Measurements from ENCODE around the gene ZC3H10.

The ZC3H10 gene

GRCh38 chr12:56128670-56129205 is 10.7 kb downstream of the ZC3H10 start:
- no peak for DNase-seq

DNA sequence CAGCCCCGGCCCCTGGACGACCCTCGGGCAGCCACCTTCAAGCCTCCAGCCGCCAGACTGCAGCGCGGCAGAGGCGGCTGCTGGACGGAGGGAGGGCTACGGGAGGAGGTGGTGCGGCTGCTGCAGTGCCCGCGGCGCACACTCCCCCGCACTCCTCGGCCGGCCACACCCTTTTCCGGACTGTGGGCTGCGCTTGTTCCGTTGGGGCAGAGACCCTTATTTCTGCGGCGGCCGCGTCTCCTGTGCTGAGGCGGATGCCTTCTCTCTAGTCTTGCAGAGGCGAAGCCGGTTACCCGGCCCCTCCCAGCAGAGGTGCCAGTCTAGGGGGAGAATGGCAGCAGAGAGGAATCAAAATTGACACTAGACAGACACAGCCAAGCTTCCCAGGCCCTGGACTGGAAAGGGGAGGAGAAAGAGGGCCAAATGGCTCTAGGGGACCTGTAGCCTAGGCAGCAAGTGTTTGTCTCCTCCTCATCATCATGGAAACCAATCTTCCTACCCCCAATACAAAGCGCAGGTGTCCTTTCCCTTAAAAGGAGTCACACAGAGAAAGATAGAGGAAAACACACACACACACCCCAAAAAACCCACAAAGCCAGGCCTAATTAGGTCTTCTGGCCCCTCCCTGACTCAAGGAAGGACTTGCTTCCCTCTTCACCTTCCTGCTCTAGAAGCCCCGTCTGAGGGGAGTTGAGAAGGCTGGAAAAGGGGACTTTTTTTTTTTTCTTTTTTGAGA is 11.3 kb downstream of the ZC3H10 start:
- DNase-seq = peak; percentile 77 to 82

DNA sequence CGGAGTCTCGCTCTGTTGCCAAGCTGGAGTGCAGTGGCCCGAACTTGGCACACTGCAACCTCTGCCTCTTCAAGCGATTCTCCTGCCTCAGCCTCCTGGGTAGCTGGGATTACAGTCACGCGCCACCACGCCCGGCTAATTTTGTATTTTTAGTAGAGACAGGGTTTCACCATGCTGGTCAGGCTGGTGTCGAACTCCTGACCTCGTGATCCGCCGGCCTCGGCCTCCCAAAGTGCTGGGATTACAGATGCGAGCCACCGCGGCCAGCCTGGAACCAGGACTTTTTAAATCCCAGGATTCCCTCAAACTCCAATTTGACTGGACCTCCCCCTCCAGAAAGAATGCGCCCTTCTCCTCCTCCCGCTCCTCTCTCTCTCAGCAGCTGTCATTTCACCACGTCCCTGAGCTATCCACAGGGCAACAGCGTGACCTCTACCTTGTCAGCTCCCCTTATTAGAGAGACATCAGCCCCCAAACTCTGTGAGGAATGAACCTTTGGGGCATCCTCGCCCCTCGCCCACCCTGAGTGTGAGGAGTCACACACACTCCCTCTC is 12.0 kb downstream of the ZC3H10 start:
- DNase-seq = no peak

DNA sequence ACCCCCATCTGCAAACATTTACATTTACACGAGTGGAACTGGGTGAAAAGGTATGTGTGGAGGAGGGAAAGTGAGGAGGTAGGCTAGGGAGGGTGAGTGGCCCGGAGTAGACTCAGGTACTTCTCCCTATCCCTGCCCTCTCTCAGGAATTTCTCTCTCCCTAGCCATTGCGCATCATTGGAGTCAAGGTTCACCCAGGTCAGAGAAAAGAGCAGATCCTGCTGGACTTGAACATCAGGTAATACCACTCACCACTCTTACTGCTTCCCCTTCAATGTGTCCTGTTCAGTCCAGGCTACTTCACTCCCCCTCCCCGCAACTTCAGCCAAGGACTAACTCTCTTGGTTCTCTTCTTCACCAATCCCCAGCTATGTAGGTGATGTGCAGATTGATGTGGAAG is 12.8 kb downstream of the ZC3H10 start:
- DNase-seq = no peak

DNA sequence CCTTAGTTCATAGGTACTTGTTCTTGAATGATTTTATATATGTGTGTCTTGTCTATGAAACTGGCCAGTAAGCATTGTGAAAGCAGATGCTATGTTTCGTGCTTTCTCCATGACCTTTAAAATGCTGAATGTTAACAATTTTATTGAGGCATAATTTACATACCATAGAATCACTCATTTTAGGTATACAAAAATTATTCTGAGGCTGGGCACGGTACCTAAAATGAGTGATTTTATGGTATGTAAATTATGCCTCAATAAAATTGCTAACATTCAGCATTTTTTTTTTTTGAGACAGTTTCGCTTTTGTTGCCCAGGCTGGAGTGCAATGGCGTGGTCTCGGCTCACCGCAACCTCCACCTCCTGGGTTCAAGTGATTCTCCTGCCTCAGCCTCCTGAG is 16.8 kb downstream of the ZC3H10 start:
- no peak for DNase-seq

- DNase-seq = no peak
Observed at GRCh38 chr12:56137853-56138571, 19.9 kb downstream of the ZC3H10 start.

DNA sequence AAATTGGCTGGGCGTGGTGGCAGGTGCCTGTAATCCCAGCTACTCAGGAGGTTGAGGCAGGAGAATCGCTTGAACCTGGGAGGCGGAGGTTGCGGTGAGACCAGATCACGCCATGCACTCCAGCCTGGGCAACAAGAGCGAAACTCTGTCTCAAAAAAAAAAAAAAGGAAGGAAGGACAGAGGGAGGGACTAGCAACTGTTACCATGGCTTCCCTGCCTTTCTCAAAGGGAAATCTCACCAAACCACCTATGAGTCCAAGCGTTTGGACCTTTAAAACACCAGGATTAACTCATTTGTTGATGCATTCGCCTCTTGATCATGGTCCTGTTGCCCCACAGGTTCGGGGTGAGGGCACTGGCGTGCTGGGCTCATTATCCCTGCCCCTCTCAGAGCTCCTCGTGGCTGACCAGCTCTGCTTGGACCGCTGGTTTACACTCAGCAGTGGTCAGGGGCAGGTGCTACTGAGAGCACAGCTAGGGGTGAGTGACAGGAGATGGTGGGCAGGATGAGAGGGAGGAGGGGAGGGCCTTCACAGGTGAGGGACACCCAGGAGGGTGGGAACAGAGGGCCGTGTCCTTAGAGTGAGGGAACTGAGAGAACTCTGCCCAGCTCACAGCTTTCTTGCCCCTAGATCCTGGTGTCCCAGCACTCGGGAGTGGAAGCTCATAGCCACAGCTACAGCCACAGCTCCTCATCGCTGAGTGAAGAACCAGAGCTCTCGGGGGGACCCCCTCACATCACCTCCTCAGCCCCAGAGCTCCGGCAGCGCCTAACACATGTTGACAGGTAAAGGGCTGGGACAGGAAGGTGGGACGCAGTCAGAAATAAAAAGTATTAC is 24.1 kb downstream of the ZC3H10 start:
- DNase-seq = no peak

DNA sequence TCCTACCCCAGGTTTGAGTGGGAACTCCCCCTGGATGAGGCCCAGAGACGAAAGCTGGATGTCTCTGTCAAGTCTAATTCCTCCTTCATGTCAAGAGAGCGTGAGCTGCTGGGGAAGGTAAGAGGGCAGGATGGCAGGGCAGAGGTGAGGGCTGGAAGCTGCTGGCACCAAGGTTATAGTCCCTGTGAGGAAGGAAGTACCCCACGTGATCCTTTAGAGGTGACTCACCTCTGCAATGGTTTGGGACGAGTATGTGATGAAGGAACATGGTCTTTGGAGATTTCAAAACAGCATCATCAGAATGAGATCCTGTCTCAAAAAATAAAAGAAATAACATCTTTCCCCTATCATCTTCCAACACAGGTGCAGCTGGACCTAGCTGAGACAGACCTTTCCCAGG is 25.2 kb downstream of the ZC3H10 start:
- no peak for DNase-seq

DNA sequence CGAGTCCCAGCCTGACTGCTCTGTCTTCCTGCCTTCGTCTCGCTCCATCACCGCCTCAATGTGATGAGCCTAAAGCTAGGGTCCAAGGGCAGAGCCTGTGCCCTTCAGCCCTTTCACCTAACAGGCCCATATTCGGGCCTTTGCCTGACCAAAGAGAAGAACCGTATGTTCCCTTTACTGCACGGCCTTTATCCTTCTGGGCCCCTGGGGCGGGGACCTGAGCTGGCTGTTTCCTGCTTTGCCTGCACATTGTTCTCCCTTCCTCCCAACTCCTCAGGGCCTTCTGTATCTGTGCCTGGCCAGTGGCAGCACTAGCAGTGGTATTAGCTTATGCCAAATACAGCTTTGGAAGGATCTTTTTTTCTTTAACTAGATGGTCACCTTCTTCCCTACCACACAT is 25.8 kb downstream of the ZC3H10 start:
- no peak for DNase-seq

- DNase-seq = no peak
Observed at GRCh38 chr12:56145217-56145616, 27.2 kb downstream of the ZC3H10 start.

- no peak for DNase-seq
Observed at GRCh38 chr12:56146492-56147460, 28.7 kb downstream of the ZC3H10 start.

DNA sequence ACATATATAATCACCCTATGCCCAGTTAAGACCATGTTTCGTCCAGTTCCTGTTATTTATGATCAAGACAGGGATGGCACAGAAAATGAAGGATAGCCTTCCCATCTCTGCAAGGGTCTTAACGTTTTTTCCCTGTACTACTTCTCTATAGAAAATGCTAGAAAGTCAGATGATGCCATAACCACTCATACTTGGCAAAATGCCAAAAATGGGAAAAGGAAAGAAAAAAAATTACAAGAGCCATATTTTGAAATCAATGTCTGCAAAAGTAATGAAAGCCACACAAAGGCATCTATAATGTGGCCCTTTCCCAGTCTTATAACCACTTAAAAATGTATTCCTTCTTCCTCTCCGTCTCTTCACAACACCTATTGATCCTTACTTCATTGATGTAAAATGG is 32.5 kb downstream of the ZC3H10 start:
- DNase-seq = no peak

- peak; percentile 82 to 84 for DNase-seq
Observed at GRCh38 chr12:56151672-56152131, 33.6 kb downstream of the ZC3H10 start.

DNA sequence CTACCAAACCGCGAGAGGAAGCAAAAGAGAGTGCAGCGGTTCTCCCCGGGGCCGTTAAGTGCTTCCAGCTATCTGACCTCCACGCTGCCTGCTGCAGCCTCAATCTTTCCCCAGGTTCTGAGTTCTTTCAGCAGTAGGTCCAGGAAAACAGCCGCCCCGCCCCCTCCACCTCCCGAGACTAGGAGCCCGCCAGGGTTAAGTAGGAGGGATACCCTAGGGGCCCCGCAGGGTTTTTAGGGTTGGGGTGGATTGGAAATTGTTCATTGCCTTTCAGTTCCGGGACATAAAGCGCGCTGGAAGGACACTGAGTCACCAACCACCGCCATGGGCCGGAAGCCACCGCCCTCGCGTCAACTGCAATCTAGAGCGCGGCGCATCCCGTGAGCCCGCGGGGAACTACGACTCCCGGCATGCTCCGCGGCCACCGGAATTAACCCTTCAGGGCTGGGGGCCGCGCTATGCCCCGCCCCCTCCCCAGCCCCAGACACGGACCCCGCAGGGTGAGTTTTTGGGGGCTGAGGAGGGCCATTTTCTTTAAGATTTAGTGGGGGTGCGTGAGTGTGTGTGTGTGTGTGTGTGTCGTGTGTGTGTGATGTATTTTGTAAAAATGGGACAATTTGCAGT is 34.2 kb downstream of the ZC3H10 start, which contains the start of gene MYL6B:
Gene MYL6B (plus strand): TSS at position 456 of the 624 bp plus-strand sequence. CDS start 1,332 bp downstream, outside the sequence.
- peak; percentile 95 to 96 for DNase-seq

- DNase-seq = no peak
Observed at GRCh38 chr12:56152756-56153677, 35.0 kb downstream of the ZC3H10 start.

- DNase-seq = no peak
Observed at GRCh38 chr12:56153678-56154065, 35.6 kb downstream of the ZC3H10 start.

DNA sequence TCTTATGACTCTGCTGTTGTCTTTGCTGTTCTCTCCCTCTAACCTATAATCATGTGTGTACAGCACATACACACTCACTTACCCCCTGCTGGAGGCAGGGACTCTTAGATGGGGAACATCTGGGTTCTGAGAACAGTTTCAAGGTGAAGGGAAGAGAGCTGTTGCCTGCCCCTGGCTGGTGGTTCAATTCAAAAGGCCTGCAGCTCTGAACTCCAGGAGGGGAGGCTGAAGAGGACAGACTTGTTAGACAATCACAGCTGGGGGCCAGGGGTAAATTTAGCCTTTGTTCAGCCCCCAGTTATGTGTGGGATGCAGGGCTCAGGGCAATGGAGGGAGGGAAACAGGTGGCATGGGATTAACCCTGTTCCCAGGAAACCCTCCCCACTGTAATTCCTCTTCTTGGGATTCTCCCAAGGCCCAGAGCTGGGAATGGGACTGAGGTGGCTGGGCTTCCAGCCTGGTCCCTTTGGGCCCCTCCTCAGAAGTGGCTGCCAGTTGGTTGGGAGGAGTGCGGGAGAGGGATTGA is 36.2 kb downstream of the ZC3H10 start:
- no peak for DNase-seq

DNA sequence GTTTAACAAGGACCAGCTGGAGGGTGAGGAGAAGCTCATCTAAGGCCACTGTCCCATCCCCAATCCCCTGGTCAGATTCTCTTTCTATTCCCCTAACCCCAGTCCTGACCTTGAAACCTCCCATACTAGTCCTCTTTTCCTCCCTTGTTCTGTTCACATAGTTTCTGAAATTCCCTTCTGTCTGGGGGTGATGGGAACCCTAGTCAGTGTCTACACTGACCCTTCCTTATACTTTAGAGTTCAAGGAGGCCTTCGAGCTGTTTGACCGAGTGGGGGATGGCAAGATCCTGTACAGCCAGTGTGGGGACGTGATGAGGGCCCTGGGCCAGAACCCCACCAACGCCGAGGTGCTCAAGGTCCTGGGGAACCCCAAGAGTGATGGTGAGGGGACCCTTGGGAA is 36.8 kb downstream of the ZC3H10 start:
- no peak for DNase-seq

DNA sequence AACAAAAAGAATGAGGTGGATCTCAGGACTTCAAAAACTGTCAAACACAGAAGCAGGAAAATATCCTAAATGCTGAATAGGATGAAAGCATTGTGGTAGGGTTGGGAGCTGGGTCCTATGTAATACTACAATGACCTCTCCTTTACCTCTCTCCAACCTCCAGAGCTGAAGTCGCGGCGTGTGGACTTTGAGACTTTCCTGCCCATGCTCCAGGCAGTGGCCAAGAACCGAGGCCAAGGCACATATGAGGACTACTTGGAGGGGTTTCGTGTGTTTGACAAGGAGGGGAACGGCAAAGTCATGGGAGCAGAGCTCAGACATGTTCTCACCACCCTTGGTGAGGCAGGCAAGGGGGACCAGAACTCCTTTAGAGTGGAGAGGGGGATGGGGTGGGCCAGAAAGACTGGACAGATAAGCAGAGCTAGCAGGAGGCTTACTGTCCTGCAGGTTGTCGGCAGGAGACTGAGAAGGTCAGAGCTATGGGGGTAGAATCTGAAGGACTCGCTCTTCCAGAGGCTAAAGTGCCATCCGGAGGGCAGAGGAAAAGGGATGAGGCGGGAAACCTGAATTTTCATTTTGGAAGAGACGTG is 37.3 kb downstream of the ZC3H10 start:
- no peak for DNase-seq
